ENCODE measurements around the gene RGS8. TPM values are rescaled to one million over a fixed set of nuclear protein-coding genes. Genes with fewer than 3 reads are reported as not detected.

RGS8 gene
- total RNA-seq, 1 experiment from 2014 or later = not detected

GRCh38 chr1:182635871-182636270 is 48.5 kb downstream of the RGS8 start:
- no peaks in the 10 kb centered on the region for H3K36me3 Mint-ChIP-seq (ENCODE audit: insufficient read depth, unreplicated experiment)
- peaks cover 4% of the 10 kb centered on the region for H3K4me1 Mint-ChIP-seq (ENCODE audit: insufficient read depth, unreplicated experiment)
- BruUV-seq (replicated peaks) = no TSS peak
- ChIA-PET CTCF (no interaction called here), POLR2A (interaction anchor here (1.1 kb wide), 1 partner anchor 25 kb away, joined by 4 read pairs; no protein-coding TSS in a partner anchor)
- no peak overlapping the region for H3K4me3 Mint-ChIP-seq (ENCODE audit: unreplicated experiment)
- H3K9me3 Mint-ChIP-seq (ENCODE audit: unreplicated experiment) = no peaks in the 10 kb centered on the region
- no peak for DNase-seq (ENCODE audit: unreplicated experiment)
- H3K27ac Mint-ChIP-seq (ENCODE audit: low read depth, unreplicated experiment) = no peak overlapping the region
- intact Hi-C loops (cut with micrococcal nuclease) = no loop called here
- no peaks in the 10 kb centered on the region for H3K27me3 Mint-ChIP-seq (ENCODE audit: insufficient read depth, unreplicated experiment)
- TF ChIP-seq CTCF (IDR thresholded peaks at IDR 0.05; ENCODE audit: unreplicated experiment) = no peak

Other genes with a start within 250 kb of the RGS8 start
- not detected in 2 replicates for gene RGSL1, start 234.4 kb downstream of the RGS8 start, total RNA-seq (2022)
- gene RNASEL, start 95.3 kb downstream of the RGS8 start, total RNA-seq (2022) = 4.2 and 8.0 TPM in 2 replicates
- gene RGS16, start 80.2 kb downstream of the RGS8 start, total RNA-seq (2022) = 11.9 and 13.7 TPM in 2 replicates
- gene NPL, start 105.2 kb upstream of the RGS8 start, total RNA-seq (2022) = 4.5 and 6.2 TPM in 2 replicates
- gene DHX9, start 154.8 kb upstream of the RGS8 start, total RNA-seq (2022) = 105 and 107 TPM in 2 replicates